Frontal cortex (tissue), 4 donors: ENCODE data around the gene PPARG. TPM values are rescaled to one million over a fixed set of nuclear protein-coding genes. Genes with fewer than 3 reads are reported as not detected.
"Not testable (repeated sequence)": the region's sequence is repeated elsewhere in the genome, so short reads cannot be mapped to it uniquely, and the experiment has no call there.

Source experiments
- DNase-seq, 2 donors: peaks; one replicate each; pipeline ENCODE4 v3.0.0; 2012; ENCODE audit warnings: low spot score in 2 of 2
- FAIRE-seq: peaks from 2 replicates; lab custom pipeline; 2012; peaks lifted over from hg19 to GRCh38; lab: Jason Lieb, UNC
- total RNA-seq: library from RNA; depleted of rRNA; stranded (reverse); fragments of >200 nt; gene quantifications from one replicate; pipeline ENCODE4 v1.2.3, GENCODE V29; 2014
- donor health status: control.
- donor health status: control.
- donor health status: control.

Gene PPARG
- total RNA-seq, 1 donor from 2014 or later: 1.2 TPM

GRCh38 chr3:12367346-12367745, 78.5 kb downstream of the PPARG start:
- DNase-seq: no peak
- FAIRE-seq: no peak

- DNase-seq: no peak
- FAIRE-seq: no peak
Measured at GRCh38 chr3:12369029-12369428, 80.2 kb downstream of the PPARG start.

DNA sequence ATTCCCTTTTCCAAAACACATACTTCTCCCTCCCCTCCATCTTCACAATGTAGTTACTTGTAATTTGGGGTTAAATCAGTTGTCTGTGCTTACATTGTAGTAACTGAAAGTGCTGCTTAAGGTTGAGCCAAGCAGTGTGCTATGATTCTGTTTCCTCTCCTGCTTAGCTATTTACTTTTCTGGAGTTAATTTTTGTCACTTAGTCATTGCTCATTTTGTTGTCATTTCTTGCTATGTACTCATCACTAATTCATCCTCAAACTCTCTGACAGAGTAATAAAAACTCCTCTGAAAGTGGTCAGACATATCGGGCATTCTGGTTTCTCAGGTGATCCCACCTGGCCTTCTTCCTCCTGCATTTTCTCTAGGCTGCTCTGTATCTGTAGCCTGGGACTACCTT, 80.7 kb downstream of the PPARG start:
- FAIRE-seq (no peak), DNase-seq (no peak)

- no peak for FAIRE-seq
- no peak for DNase-seq
Measured at GRCh38 chr3:12370758-12371157, 81.9 kb downstream of the PPARG start.

GRCh38 chr3:12371525-12372140, 82.8 kb downstream of the PPARG start:
- DNase-seq: no peak
- FAIRE-seq: no peak

DNA sequence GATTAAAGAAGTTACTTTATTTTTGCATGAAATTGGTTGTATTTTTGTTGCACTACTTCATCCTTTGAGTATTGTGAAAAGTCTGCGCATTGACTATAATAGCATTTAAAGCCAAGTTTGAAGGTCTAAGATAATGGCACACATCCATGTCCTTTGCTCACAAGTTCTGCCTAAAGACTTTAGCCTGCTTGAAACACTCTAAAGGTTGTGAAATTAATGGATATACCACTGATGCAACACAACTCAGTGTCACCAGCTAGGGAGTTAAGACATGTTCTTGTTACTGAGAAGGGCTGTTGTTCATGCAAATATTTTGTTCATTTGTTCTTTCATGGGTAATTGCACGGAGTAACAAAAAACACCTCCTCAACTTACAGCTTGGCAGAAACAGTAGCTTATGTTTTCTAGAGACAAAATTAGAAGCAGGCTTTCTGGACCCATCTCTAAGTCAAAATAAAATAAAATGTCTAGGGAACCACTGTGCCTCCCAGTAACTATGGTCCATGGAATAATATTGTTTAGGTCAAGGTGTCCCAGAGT, 83.9 kb downstream of the PPARG start:
- FAIRE-seq (no peak), DNase-seq (no peak)

- DNase-seq: no peak
- no peak for FAIRE-seq
Measured at GRCh38 chr3:12375572-12375971, 86.7 kb downstream of the PPARG start.

- no peak for FAIRE-seq
- DNase-seq: no peak
Measured at GRCh38 chr3:12379640-12380429, 91.0 kb downstream of the PPARG start.

DNA sequence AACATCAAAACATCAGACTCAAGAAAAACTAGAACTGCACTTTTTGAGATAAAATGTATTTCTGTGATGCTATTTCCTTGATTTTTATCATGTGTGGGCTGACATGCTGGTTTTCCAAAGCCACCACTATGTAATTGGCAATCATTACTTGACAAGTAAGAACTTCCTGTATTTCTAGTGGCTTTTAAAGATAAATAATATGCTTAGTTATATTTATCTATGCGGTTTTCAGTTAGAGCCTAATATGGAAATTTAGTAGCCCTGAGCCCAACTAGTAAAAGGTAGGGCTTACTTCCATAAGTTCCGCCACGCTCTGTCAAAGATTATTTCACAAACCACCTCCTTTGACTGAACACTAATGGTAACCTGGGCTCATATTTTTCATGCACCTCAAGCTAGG, 91.6 kb downstream of the PPARG start:
- DNase-seq: no peak
- no peak for FAIRE-seq

GRCh38 chr3:12381199-12381598, 92.3 kb downstream of the PPARG start:
- DNase-seq: no peak
- FAIRE-seq: no peak

- peak; percentile 55 for FAIRE-seq
- no peak for DNase-seq
Measured at GRCh38 chr3:12383218-12383617, 94.3 kb downstream of the PPARG start.

- no peak for FAIRE-seq
- DNase-seq: no peak
Measured at GRCh38 chr3:12384451-12385233, 95.8 kb downstream of the PPARG start.

DNA sequence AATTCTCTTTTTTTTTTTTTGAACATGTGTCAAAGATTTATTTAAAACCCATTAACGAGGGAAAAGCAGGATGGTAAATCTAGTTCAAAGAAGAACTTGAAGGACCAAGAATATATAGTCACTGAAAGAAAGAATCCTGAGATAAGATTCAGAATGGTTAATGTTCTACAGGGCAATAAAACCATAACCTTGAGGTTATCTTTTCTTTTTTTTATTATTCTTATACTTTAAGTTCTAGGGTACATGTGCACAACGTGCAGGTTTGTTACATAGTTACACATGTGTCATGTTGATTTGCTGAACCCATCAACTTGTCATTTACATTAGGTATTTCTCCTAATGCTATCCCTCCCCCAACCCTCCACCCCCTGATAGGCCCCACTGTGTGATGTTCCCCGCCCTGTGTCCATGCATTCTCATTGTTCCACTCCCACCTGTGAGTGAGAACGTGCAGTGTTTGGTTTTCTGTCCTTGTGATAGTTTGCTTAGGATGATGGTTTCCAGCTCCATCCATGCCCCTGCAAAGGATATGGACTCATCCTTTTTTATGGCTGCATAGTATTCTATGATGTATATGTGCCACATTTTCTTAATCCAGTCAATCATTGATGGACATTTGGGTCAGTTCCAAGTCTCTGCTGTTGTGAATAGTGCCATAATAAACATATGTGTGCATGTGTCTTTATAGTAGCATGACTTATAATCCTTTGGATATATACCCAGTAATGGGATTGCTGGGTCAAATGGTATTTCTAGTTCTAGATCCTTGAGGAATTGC, 97.8 kb downstream of the PPARG start:
- not testable (repeated sequence) for FAIRE-seq, DNase-seq

- FAIRE-seq: no peak
- DNase-seq: no peak
Measured at GRCh38 chr3:12388185-12388584, 99.3 kb downstream of the PPARG start.

DNA sequence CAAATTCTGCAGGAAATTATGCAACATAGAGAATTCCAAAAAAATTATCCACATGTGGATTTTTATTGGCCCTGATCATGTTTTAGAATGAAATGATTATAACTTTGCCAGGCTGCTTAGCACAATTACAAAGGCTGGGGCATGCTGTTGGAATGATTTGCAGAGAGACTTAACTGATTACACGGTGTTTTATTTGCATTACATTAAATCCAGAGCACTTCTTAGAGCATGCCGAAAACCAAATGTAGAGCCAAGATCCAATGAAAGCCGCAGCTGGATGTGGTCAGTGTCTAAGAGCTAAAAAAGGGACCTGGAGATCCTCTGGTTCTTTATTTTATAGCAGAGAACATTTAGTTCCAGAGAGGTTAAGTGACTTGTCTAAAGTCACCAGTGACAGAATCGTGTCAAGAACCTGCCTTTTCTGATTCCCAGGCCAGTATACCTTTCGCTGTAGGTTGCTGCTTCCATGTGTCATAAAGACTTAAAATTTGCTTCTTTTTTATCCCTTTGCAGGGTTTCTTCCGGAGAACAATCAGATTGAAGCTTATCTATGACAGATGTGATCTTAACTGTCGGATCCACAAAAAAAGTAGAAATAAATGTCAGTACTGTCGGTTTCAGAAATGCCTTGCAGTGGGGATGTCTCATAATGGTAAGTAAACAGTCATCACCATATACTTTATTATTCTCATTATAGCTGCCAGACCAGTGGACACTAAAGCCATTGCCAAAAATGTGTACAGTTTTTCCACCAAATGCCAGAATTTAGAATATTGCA, 103.4 kb downstream of the PPARG start:
- no peak for DNase-seq
- no peak for FAIRE-seq

DNA sequence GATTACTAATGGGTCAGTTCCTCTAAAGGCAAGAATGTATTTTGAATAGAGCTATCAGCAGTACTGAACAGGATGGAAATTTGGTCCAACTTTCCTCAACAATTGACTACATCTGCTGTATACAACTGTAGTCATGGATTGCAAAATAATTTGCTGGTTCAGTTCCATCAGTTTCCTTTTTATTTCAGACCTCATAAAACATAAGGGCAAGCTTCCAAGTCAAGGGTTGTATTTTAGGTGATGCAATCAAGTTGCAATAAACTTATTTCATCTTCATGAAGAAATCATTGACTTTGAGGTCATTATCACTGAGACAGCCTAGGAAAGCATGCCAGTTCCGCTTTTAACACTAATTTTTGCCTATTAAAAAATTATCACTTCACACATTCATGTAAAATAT, 105.0 kb downstream of the PPARG start:
- FAIRE-seq (no peak), DNase-seq (no peak)

DNA sequence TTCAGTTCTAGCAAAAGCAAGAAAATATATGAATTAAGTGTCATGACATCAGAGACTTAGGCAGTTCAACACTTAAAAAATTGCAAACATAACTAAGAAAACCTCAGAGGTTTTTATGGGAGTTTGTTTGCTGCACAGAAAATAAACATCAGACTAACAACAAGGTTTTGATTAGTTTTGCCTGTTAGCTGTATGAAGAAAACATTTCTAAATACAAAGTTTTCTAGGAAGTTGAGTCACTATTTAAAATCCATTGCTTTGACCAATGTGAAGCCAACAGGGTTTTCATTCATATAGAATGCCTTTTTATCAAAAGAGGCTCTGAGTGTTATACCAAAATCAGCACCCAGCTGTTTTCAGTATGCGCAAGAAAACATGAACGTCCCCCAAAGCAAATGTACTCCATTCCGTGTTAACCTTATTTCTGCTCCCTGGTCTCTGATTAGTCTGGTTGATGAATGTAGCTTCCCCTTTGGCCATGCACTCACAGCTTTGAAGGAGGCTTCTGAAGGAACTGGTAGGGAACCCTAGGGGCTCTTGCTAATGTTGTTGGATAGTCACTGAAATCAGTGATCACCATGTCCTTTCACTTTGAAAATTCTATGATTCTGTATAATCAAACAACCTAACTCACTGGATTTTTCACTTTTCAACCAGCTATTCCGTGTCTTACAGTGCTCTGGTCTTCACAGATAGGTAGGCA, 105.8 kb downstream of the PPARG start:
- DNase-seq: no peak
- no peak for FAIRE-seq

DNA sequence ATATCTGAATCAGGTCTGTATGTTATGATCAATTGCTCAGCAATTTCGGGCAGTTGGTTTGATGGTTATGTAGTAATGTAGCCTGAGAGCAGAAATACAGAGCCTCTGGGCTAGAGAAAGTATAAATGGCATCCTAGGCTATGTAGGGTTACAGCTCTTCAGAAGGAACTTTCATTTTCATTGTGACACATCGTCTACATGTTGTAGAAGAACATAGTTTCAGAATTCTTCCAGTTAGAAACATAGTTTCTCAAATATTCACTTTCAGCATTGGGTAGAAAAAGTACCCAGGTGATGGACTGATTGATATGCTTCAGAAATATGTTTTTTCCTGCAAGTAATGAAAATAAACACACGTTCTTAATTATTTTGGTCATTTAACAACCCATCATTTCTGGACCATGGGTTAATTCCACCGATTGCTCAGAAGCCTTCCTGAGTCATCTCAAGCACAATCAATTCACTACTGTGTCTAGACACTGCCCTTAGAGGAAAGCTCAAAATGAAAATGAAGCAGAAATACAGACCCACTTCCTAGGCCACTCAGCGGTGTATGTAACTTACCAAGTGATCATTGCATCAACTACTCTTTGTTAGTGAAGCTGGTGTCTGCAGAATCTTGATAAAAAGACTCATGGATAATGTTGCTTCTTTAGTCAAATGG, 106.6 kb downstream of the PPARG start:
- no peak for FAIRE-seq
- no peak for DNase-seq
